ENCODE measurements around the gene GRIK4.

GRCh38 chr11:120543521-120544215, 32.1 kb downstream of the GRIK4 start:
- TF ChIP-seq CTCF (IDR thresholded peaks at IDR 0.05) = no peak
- no peak for TF ChIP-seq EZH2 (IDR thresholded peaks at IDR 0.05; ENCODE audit: borderline replicate concordance, insufficient read depth, low read depth, low read length, poor library complexity, severe bottlenecking)
